ENCODE results near the gene GRB10.

GRCh38 chr7:50704844-50705243 is 77.9 kb downstream of the GRB10 start:
- TF ChIP-seq CTCF (IDR thresholded peaks at IDR 0.05), result no peak
- TF ChIP-seq POLR2A (IDR thresholded peaks at IDR 0.05), result no peak

Measured in Peyer's patch (tissue), 4 donors.